PC-9 (cell line): Measurements from ENCODE around the gene DMC1. TPM values are rescaled to one million over a fixed set of nuclear protein-coding genes. Genes with fewer than 3 reads are reported as not detected.
A peak's percentile ranks its signal among the peaks of the same experiment; 100 is the strongest.

Experiments used
- BruUV-seq: library from RNA; stranded (reverse); fragments of 400-500 nt; replicated peaks from 2 replicates; lab custom pipeline; 2021; lab: Mats Ljungman, UMichigan
- CTCF ChIA-PET: fragments of 300-600 bp; sonication (Branson Sonifier 250); formaldehyde crosslinking; loops from one replicate; lab custom pipeline; 2022; ENCODE audit warnings: antibody characterized with exemption; lab: Charles Lee
- POLR2A ChIA-PET: fragments of 300-600 bp; sonication (Branson Sonifier 250); formaldehyde crosslinking; loops from one replicate; lab custom pipeline; 2022; ENCODE audit warnings: antibody characterized with exemption; ENCODE audit not compliant: unreplicated experiment; lab: Charles Lee
- DNase-seq, 2 experiments: peaks; one replicate each; pipeline versions ENCODE4 v3.0.0 to v3.0.0-alpha.2; 2015 to 2022; ENCODE audit warnings: mixed read lengths in 1 of 2
- H2AFZ ChIP-seq: fragments of 200-600 bp; sonication (generic); 2 replicates; pipeline ENCODE4 v1.8.1; 2017; ENCODE audit warnings: antibody characterized with exemption
- H3F3A ChIP-seq: fragments of 200-600 bp; sonication (generic); 2 replicates; pipeline ENCODE4 v1.8.1; 2017; ENCODE audit warnings: antibody characterized with exemption, mild to moderate bottlenecking, low read depth; ENCODE audit not compliant: insufficient read depth
- H3K27ac ChIP-seq: fragments of 200-600 bp; sonication (generic); 2 replicates; pipeline ENCODE4 v1.6.1; 2016; ENCODE audit warnings: mixed run types
- H3K27me3 ChIP-seq: fragments of 200-600 bp; sonication (generic); 2 replicates; pipeline ENCODE4 v1.6.1; 2016; ENCODE audit warnings: low read depth, mixed run types; ENCODE audit not compliant: insufficient read depth
- H3K36me3 ChIP-seq: fragments of 200-600 bp; sonication (generic); 2 replicates; pipeline ENCODE4 v1.6.1; 2016; ENCODE audit warnings: low read depth, mixed run types
- H3K4me1 ChIP-seq: fragments of 200-600 bp; sonication (generic); replicated peaks from 2 replicates; pipeline ENCODE4 v1.6.1; 2016; ENCODE audit warnings: mixed run types; ENCODE audit not compliant: insufficient read depth
- H3K4me2 ChIP-seq: fragments of 200-600 bp; sonication (generic); 2 replicates; pipeline ENCODE4 v1.6.1; 2017; ENCODE audit warnings: mixed run types
- H3K4me3 ChIP-seq: fragments of 200-600 bp; sonication (generic); 2 replicates; pipeline ENCODE4 v1.6.1; 2016; ENCODE audit warnings: mixed run types
- H3K79me2 ChIP-seq: fragments of 200-600 bp; sonication (generic); 2 replicates; pipeline ENCODE4 v1.6.1; 2017; ENCODE audit warnings: low read depth, mixed run types
- H3K9me2 ChIP-seq: fragments of 200-600 bp; sonication (generic); 2 replicates; pipeline ENCODE4 v1.8.1; 2017; ENCODE audit warnings: mild to moderate bottlenecking; ENCODE audit not compliant: insufficient read depth
- H3K9me3 ChIP-seq: fragments of 200-600 bp; sonication (generic); 2 replicates; pipeline ENCODE4 v1.8.1; 2016; ENCODE audit warnings: low read depth; ENCODE audit not compliant: insufficient read depth
- H4K20me1 ChIP-seq: fragments of 200-600 bp; sonication (generic); 2 replicates; pipeline ENCODE4 v1.8.1; 2017; ENCODE audit not compliant: insufficient read depth
- EZH2 ChIP-seq: fragments of 200-600 bp; sonication (generic); IDR thresholded peaks from 2 replicates; pipeline ENCODE4 v1.8.0; 2017; ENCODE audit warnings: antibody characterized with exemption, low read depth
- intact Hi-C: fragments of 100-400 bp; cut with micrococcal nuclease; formaldehyde crosslinking; loops from one replicate; pipeline ENCODE4 v1.10.0; 2022; ENCODE audit not compliant: unreplicated experiment
- total RNA-seq: library from RNA; stranded (reverse); gene quantifications from 2 replicates; pipeline ENCODE4 v1.2.3, GENCODE V29; 2021
- TF ChIP-seq, protein P1 (sequence below): fragments of 200-600 bp; sonication (generic); conservative IDR thresholded peaks from 2 replicates; pipeline ENCODE4 v1.6.1; 2017; ENCODE audit warnings: mixed run types, antibody characterized with exemption, mild to moderate bottlenecking, moderate library complexity

Gene DMC1
- total RNA-seq, 1 experiment from 2014 or later, result 5.6 TPM

- no peak overlapping the region for H3K4me2 ChIP-seq
Observed at GRCh38 chr22:38554281-38554680, 15.7 kb downstream of the DMC1 start.

DNA sequence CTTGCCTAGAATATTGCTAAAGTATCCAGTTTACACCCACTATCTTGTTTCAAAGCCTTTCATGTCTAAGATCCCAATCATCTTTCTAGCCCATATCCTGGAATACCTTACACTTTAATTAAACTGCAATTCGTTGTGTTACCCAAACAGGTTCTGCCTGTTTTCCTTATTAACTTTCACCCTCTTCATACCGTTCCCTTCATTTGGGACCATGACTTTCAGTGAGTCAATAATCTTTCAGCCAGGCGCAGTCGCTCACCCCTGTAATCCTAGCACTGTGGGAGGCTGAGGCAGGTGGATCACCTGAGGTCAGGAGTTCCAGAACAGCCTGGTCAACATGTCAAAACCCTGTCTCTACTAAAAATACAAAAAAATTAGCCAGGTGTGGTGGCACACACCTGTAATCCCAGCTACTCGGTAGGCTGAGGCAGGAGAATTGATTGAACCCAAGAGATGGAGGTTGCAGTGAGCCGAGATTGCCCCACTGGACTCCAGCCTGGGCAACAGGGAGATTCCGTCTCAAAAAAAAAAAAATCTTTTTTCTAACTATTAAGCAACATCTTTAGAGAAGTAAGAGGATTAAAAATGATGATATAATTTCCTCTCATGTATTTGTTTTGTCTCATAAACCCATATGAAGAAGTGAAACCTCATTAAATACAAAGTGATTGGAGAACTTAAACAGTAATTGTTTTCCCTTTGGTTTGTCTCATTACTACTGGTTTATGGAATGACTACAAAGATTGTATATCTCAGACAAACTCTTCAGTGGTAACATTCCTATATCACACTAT, 20.7 kb downstream of the DMC1 start:
- H3K4me3 ChIP-seq, result peak overlapping the region; percentile 10; the same call in 1 of the 2 replicates
- H3K27me3 ChIP-seq, result no peaks in the 10 kb centered on the region
- BruUV-seq, result no TSS peak
- H3K9me2 ChIP-seq, result no peaks in the 10 kb centered on the region
- intact Hi-C loops, result loop anchor here (2.0 kb wide), 1 partner anchor 42 kb away; the partner anchor contains the start of gene DDX17
- peaks cover 29% of the 10 kb centered on the region for H3F3A ChIP-seq
- H2AFZ ChIP-seq, result no peak overlapping the region
- H3K4me2 ChIP-seq, result peak overlapping the region; percentile 58
- peak overlapping the region; percentile 75 for H3K27ac ChIP-seq
- TF ChIP-seq, protein P1, sequence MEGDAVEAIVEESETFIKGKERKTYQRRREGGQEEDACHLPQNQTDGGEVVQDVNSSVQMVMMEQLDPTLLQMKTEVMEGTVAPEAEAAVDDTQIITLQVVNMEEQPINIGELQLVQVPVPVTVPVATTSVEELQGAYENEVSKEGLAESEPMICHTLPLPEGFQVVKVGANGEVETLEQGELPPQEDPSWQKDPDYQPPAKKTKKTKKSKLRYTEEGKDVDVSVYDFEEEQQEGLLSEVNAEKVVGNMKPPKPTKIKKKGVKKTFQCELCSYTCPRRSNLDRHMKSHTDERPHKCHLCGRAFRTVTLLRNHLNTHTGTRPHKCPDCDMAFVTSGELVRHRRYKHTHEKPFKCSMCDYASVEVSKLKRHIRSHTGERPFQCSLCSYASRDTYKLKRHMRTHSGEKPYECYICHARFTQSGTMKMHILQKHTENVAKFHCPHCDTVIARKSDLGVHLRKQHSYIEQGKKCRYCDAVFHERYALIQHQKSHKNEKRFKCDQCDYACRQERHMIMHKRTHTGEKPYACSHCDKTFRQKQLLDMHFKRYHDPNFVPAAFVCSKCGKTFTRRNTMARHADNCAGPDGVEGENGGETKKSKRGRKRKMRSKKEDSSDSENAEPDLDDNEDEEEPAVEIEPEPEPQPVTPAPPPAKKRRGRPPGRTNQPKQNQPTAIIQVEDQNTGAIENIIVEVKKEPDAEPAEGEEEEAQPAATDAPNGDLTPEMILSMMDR, result no peak
- peak; percentile 61 to 98 for DNase-seq
- H3K79me2 ChIP-seq, result no peaks in the 10 kb centered on the region
- H4K20me1 ChIP-seq, result no peaks in the 10 kb centered on the region
- CTCF ChIA-PET, result no interaction called here
- H3K4me1 ChIP-seq, result peaks cover 35% of the 10 kb centered on the region
- POLR2A ChIA-PET, result no interaction called here
- no peaks in the 10 kb centered on the region for H3K36me3 ChIP-seq
- peaks cover 7% of the 10 kb centered on the region; the same call in 1 of the 2 replicates for H3K9me3 ChIP-seq

More at GRCh38 chr22:38554281-38554680, 15.7 kb downstream of the DMC1 start:
- POLR2A ChIA-PET, result interaction anchor here (0.6 kb wide), 1 partner anchor 10 kb away, joined by 3 read pairs; no protein-coding TSS in a partner anchor
- Histone ChIP-seq H3K79me2 (no peaks in the 10 kb centered on the region), H3K27me3 (no peaks in the 10 kb centered on the region), H3K4me3 (no peak overlapping the region), H4K20me1 (no peaks in the 10 kb centered on the region), H3K27ac (no peak overlapping the region), H3K9me2 (no peaks in the 10 kb centered on the region), H2AFZ (no peak overlapping the region), H3K36me3 (no peaks in the 10 kb centered on the region), H3K4me1 (peaks cover 12% of the 10 kb centered on the region), H3K9me3 (no peaks in the 10 kb centered on the region), H3F3A (peaks cover 11% of the 10 kb centered on the region)
- no TSS peak for BruUV-seq
- TF ChIP-seq EZH2, result no peak
- TF ChIP-seq, protein P1, result no peak
- DNase-seq, result no peak
- CTCF ChIA-PET, result interaction anchor here (0.6 kb wide), 1 partner anchor 964 kb away, joined by 3 read pairs; no protein-coding TSS in a partner anchor
- intact Hi-C loops, result no loop called here

DNA sequence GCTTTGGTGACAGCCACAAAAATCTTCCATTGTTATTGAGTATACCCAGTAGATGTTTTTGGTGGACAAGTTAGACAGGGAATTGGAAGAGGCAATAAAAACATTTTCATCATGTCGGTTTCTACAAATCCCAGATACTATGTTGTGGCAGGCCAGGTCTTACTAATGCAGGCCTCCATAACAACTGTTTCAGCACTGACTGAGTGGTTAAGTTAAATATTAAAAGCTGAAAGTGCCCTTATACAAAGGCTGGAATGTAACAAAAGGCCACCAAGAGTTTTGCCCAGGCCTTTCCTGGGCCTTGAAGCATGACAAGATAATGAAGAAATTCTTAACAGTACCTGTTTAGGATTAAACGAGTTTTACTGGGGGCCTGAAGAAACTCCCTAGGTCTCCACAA, 29.3 kb downstream of the DMC1 start:
- no TSS peak for BruUV-seq
- H4K20me1 ChIP-seq, result no peaks in the 10 kb centered on the region
- no peak for TF ChIP-seq EZH2
- TF ChIP-seq, protein P1, result no peak
- no peak overlapping the region for H2AFZ ChIP-seq
- H3K79me2 ChIP-seq, result no peaks in the 10 kb centered on the region
- H3K36me3 ChIP-seq, result no peaks in the 10 kb centered on the region
- H3K4me2 ChIP-seq, result no peak overlapping the region
- H3K27me3 ChIP-seq, result no peaks in the 10 kb centered on the region
- H3K9me3 ChIP-seq, result peaks cover 29% of the 10 kb centered on the region
- ChIA-PET CTCF (interaction anchor here (0.6 kb wide), 1 partner anchor 1081 kb away, joined by 5 read pairs; no protein-coding TSS in a partner anchor), POLR2A (no interaction called here)
- DNase-seq, result no peak
- H3K4me1 ChIP-seq, result no peaks in the 10 kb centered on the region
- H3K9me2 ChIP-seq, result no peaks in the 10 kb centered on the region
- H3K4me3 ChIP-seq, result no peak overlapping the region
- H3F3A ChIP-seq, result no peaks in the 10 kb centered on the region
- no peak overlapping the region for H3K27ac ChIP-seq
- intact Hi-C loops, result no loop called here
